Endodermal cell (in vitro differentiated cells): ENCODE data around the gene CTSC. TPM values are rescaled to one million over a fixed set of nuclear protein-coding genes. Genes with fewer than 3 reads are reported as not detected.

Experiments
- DNase-seq: peaks from one replicate; pipeline ENCODE4 v3.0.0-alpha.2; 2017
- H3K27ac ChIP-seq: 2 replicates; pipeline ENCODE4 v1.5.1; 2013; ENCODE audit warnings: mild to moderate bottlenecking, low read depth, low read length, moderate library complexity
- H3K27me3 ChIP-seq: 2 replicates; pipeline ENCODE4 v1.6.1; 2013; ENCODE audit warnings: mild to moderate bottlenecking, low read length, moderate library complexity; ENCODE audit not compliant: insufficient read depth, control insufficient read depth, poor library complexity, severe bottlenecking
- H3K36me3 ChIP-seq: 2 replicates; pipeline ENCODE4 v1.7.0; 2013; ENCODE audit warnings: mild to moderate bottlenecking, low read length, moderate library complexity; ENCODE audit not compliant: control insufficient read depth, insufficient read depth
- H3K4me1 ChIP-seq: one replicate; pipeline ENCODE4 v1.7.0; 2013; ENCODE audit warnings: low read length; ENCODE audit not compliant: control insufficient read depth, insufficient read depth
- H3K4me3 ChIP-seq: 2 replicates; pipeline ENCODE4 v1.5.1; 2013; ENCODE audit warnings: mild to moderate bottlenecking, low read length, moderate library complexity
- H3K9ac ChIP-seq: 2 replicates; pipeline ENCODE4 v1.6.1; 2013; ENCODE audit warnings: mild to moderate bottlenecking, low read length, moderate library complexity; ENCODE audit not compliant: poor library complexity, severe bottlenecking; ENCODE audit errors: extremely low read depth
- H3K9me3 ChIP-seq: 2 replicates; pipeline ENCODE4 v1.6.1; 2013; ENCODE audit warnings: mild to moderate bottlenecking, low read length, moderate library complexity; ENCODE audit not compliant: control insufficient read depth
- H3K27ac Mint-ChIP-seq: 2 replicates; pipeline ENCODE4 v1.8.0; 2020; ENCODE audit warnings: mixed read lengths
- H3K27me3 Mint-ChIP-seq: 2 replicates; pipeline ENCODE4 v1.8.0; 2021; ENCODE audit warnings: mild to moderate bottlenecking, mixed read lengths; ENCODE audit not compliant: insufficient read depth
- H3K36me3 Mint-ChIP-seq: 2 replicates; pipeline ENCODE4 v1.8.0; 2020; ENCODE audit warnings: low read depth, mixed read lengths
- H3K4me1 Mint-ChIP-seq: 2 replicates; pipeline ENCODE4 v1.8.0; 2020; ENCODE audit warnings: mixed read lengths
- H3K4me3 Mint-ChIP-seq: 2 replicates; pipeline ENCODE4 v1.8.0; 2020; ENCODE audit warnings: mild to moderate bottlenecking, moderate library complexity, mixed read lengths
- H3K9me3 Mint-ChIP-seq: 2 replicates; pipeline ENCODE4 v1.8.0; 2020; ENCODE audit warnings: mild to moderate bottlenecking, mixed read lengths
- CTCF ChIP-seq: fragments of 200-600 bp; sonication (generic); conservative IDR thresholded peaks from 2 replicates; pipeline ENCODE4 v1.5.0; 2021; ENCODE audit warnings: antibody characterized with exemption, mild to moderate bottlenecking
- WGBS, 2 experiments: methylation state at CpG; one replicate each; pipeline versions ENCODE4 v1.1.5 to v1.1.7; 2013; ENCODE audit warnings: missing lambda C conversion rate in 2 of 2, mixed read lengths in 1 of 2; ENCODE audit not compliant: insufficient coverage in 1 of 2, insufficient read length in 1 of 2; 5-methylcytosine and 5-hydroxymethylcytosine counted together
- total RNA-seq, 2 donors: library from RNA; stranded (reverse); fragmentation: NEBNext Ultra II Directional in 1 of 2; extraction: Animal tissue kit (Norgen Biotek cat#: 25700) in 1 of 2; gene quantifications; 2 replicates in 1 of 2; 3 replicates in 1 of 2; pipeline ENCODE4 v1.2.1, GENCODE V29; 2021

The CTSC gene
- total RNA-seq, 2 donors from 2014 or later = 234 to 273 TPM

GRCh38 chr11:88312628-88313027, 24.9 kb downstream of the CTSC start:
- Mint-ChIP-seq H3K4me3 (no peak overlapping the region), H3K9me3 (no peaks in the 10 kb centered on the region), H3K36me3 (peaks cover 77% of the 10 kb centered on the region), H3K27me3 (no peaks in the 10 kb centered on the region), H3K4me1 (peaks cover 27% of the 10 kb centered on the region), H3K27ac (peak overlapping the region; percentile 62)
- Histone ChIP-seq H3K36me3 (peaks cover 39% of the 10 kb centered on the region), H3K9me3 (peaks cover 1% of the 10 kb centered on the region), H3K27ac (peak overlapping the region; percentile 42), H3K9ac (no peak overlapping the region), H3K27me3 (no peaks in the 10 kb centered on the region), H3K4me3 (no peak overlapping the region), H3K4me1 (no peaks in the 10 kb centered on the region)
- DNase-seq = no peak
- no CpG with 5 or more reads among the region's 1 CpG for WGBS, 2 experiments
- no peak for TF ChIP-seq CTCF

DNA sequence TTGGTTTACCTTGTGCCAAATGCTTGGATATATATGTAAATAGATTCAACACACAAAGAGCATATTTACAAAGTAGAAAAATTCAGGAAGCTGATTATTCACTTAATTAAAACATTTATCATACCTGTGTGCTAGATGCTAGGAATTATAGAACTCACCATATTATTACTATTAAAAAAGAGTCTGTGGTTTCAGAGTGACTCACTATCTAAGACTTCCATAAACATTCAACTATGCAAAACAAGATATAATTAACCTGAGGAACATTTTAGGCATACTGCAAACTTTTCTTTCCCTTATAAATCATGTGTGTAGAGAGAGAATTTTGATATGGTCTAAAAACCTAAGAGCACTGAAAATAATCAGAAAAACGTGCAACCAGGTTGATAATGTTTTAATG, 27.3 kb downstream of the CTSC start:
- Mint-ChIP-seq H3K27me3 (no peaks in the 10 kb centered on the region), H3K4me3 (no peak overlapping the region), H3K27ac (no peak overlapping the region), H3K4me1 (peaks cover 24% of the 10 kb centered on the region), H3K9me3 (no peaks in the 10 kb centered on the region), H3K36me3 (peaks cover 78% of the 10 kb centered on the region)
- Histone ChIP-seq H3K4me3 (no peak overlapping the region), H3K27ac (no peak overlapping the region), H3K4me1 (no peaks in the 10 kb centered on the region), H3K9me3 (peaks cover 11% of the 10 kb centered on the region), H3K9ac (no peak overlapping the region), H3K36me3 (peaks cover 56% of the 10 kb centered on the region), H3K27me3 (no peaks in the 10 kb centered on the region)
- TF ChIP-seq CTCF = no peak
- WGBS, 2 experiments = 87% methylated on average over 1 of the region's 1 CpG; no CpG with 5 or more reads in 1 of the 2 experiments
- DNase-seq = no peak

- DNase-seq = peak; percentile 86
- no peaks in the 10 kb centered on the region for H3K27me3 Mint-ChIP-seq
- H3K9me3 Mint-ChIP-seq = no peaks in the 10 kb centered on the region
- peaks cover 24% of the 10 kb centered on the region for H3K4me1 Mint-ChIP-seq
- TF ChIP-seq CTCF = no peak
- 24 to 45% methylated on average over 2 of the region's 2 CpGs for WGBS, 2 experiments
- Histone ChIP-seq H3K9ac (no peak overlapping the region), H3K36me3 (peaks cover 66% of the 10 kb centered on the region), H3K4me1 (no peaks in the 10 kb centered on the region), H3K9me3 (peaks cover 11% of the 10 kb centered on the region), H3K4me3 (no peak overlapping the region), H3K27me3 (no peaks in the 10 kb centered on the region), H3K27ac (no peak overlapping the region)
- peak overlapping the region; percentile 89 for H3K27ac Mint-ChIP-seq
- peaks cover 79% of the 10 kb centered on the region for H3K36me3 Mint-ChIP-seq
- no peak overlapping the region for H3K4me3 Mint-ChIP-seq
Observed at GRCh38 chr11:88308576-88308975, 29.0 kb downstream of the CTSC start.
